Activated B cell treated with CpG ODN at 0.5 μM for 24 hours (primary cell): Measurements from ENCODE around the gene OR2AK2. TPM values are rescaled to one million over a fixed set of nuclear protein-coding genes. Genes with fewer than 3 reads are reported as not detected.

Source experiments
- ATAC-seq: fragments of 200-7000 bp; cut with Tn5 transposase; one replicate; pipeline ENCODE4 v1.10.0; 2021; ENCODE audit warnings: low read depth, mild to moderate bottlenecking, moderate library complexity
- CTCF ChIA-PET: fragments of 350-600 bp; sonication (Branson Sonifier 250); formaldehyde crosslinking; loops from one replicate; lab custom pipeline; 2021; ENCODE audit warnings: antibody characterized with exemption; lab: Charles Lee
- POLR2A ChIA-PET: fragments of 350-600 bp; sonication (Branson Sonifier 250); formaldehyde crosslinking; loops from one replicate; lab custom pipeline; 2021; ENCODE audit warnings: antibody characterized with exemption; lab: Charles Lee
- DNase-seq: peaks from one replicate; pipeline ENCODE4 v3.0.0; 2022
- H3K27ac Mint-ChIP-seq: one replicate; pipeline ENCODE4 v1.8.0; 2020; ENCODE audit warnings: mixed read lengths
- H3K27me3 Mint-ChIP-seq: one replicate; pipeline ENCODE4 v1.8.0; 2021; ENCODE audit warnings: mixed read lengths
- H3K36me3 Mint-ChIP-seq: one replicate; pipeline ENCODE4 v1.8.0; 2021; ENCODE audit warnings: low read depth, mixed read lengths
- H3K4me1 Mint-ChIP-seq: one replicate; pipeline ENCODE4 v1.8.0; 2021; ENCODE audit warnings: mixed read lengths
- H3K4me3 Mint-ChIP-seq: one replicate; pipeline ENCODE4 v1.8.0; 2020; ENCODE audit warnings: mild to moderate bottlenecking, mixed read lengths
- H3K9me3 Mint-ChIP-seq: one replicate; pipeline ENCODE4 v1.8.0; 2020; ENCODE audit warnings: mixed read lengths
- intact Hi-C: fragments of 100-400 bp; cut with micrococcal nuclease; formaldehyde crosslinking; loops from one replicate; pipeline ENCODE4 v1.15.1; 2024
- total RNA-seq: library from RNA; stranded (reverse); gene quantifications from 2 replicates; pipeline ENCODE4 v1.2.3, GENCODE V29; 2022
- TF ChIP-seq, protein P1 (sequence below): fragments of 200-600 bp; IDR thresholded peaks from one replicate; pipeline ENCODE4 v1.8.0; 2022; ENCODE audit warnings: antibody characterized with exemption, mild to moderate bottlenecking

Gene OR2AK2
- total RNA-seq, 1 donor from 2014 or later: not detected

DNA sequence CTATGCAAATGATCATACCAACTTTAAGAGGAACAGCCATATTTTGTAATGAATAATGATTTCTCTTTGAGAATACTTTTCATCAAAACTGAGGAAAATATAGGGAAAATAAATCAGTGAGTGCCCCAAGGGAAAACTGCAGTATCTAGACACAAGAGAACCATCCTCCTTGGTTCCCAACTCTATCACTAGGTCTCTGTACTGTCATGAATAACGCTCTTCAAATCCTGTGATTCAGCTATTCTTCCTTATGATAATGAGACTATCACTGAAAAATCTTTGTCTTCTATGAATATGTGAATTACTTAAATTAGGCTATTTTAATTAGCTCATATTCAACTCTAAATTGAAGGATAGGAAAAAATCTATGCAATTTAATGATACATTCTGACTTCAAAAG, 50.8 kb downstream of the OR2AK2 start:
- intact Hi-C loops: no loop called here
- TF ChIP-seq, protein P1, sequence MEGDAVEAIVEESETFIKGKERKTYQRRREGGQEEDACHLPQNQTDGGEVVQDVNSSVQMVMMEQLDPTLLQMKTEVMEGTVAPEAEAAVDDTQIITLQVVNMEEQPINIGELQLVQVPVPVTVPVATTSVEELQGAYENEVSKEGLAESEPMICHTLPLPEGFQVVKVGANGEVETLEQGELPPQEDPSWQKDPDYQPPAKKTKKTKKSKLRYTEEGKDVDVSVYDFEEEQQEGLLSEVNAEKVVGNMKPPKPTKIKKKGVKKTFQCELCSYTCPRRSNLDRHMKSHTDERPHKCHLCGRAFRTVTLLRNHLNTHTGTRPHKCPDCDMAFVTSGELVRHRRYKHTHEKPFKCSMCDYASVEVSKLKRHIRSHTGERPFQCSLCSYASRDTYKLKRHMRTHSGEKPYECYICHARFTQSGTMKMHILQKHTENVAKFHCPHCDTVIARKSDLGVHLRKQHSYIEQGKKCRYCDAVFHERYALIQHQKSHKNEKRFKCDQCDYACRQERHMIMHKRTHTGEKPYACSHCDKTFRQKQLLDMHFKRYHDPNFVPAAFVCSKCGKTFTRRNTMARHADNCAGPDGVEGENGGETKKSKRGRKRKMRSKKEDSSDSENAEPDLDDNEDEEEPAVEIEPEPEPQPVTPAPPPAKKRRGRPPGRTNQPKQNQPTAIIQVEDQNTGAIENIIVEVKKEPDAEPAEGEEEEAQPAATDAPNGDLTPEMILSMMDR: no peak
- peaks cover 5% of the 10 kb centered on the region for H3K9me3 Mint-ChIP-seq
- no peaks in the 10 kb centered on the region for H3K27me3 Mint-ChIP-seq
- peaks cover 2% of the 10 kb centered on the region for H3K36me3 Mint-ChIP-seq
- CTCF ChIA-PET: no interaction called here
- ATAC-seq (no peak), DNase-seq (no peak)
- POLR2A ChIA-PET: no interaction called here
- no peaks in the 10 kb centered on the region for H3K4me1 Mint-ChIP-seq
- no peak overlapping the region for H3K4me3 Mint-ChIP-seq
- H3K27ac Mint-ChIP-seq: no peak overlapping the region

Other genes with a start within 250 kb of the OR2AK2 start
- gene OR6F1, start 248.6 kb upstream of the OR2AK2 start, total RNA-seq: not detected in 2 replicates
- gene OR14K1, start 226.6 kb upstream of the OR2AK2 start, total RNA-seq: not detected in 2 replicates
- not detected in 2 replicates for gene OR14A2, start 217.1 kb upstream of the OR2AK2 start, total RNA-seq
- not detected in 2 replicates for gene OR1C1, start 204.7 kb upstream of the OR2AK2 start, total RNA-seq
- not detected in 2 replicates for gene OR14A16, start 141.1 kb upstream of the OR2AK2 start, total RNA-seq
- not detected in 2 replicates for gene OR11L1, start 123.3 kb upstream of the OR2AK2 start, total RNA-seq
- gene TRIM58, start 108.0 kb upstream of the OR2AK2 start, total RNA-seq: 0.39 and 0.49 TPM in 2 replicates
- gene OR2W3, start 69.6 kb upstream of the OR2AK2 start, total RNA-seq: 0.24 TPM in 1 of 2 replicates, not detected in the other
- gene OR2T8, start 45.0 kb upstream of the OR2AK2 start, total RNA-seq: not detected in 2 replicates
- gene OR2AJ1, start 40.3 kb upstream of the OR2AK2 start, total RNA-seq: not detected in 2 replicates
- not detected in 2 replicates for gene OR2L8, start 16.4 kb upstream of the OR2AK2 start, total RNA-seq
- 0.07 TPM in 1 of 2 replicates, not detected in the other for gene OR2L5, start 48.4 kb downstream of the OR2AK2 start, total RNA-seq
- 0.18 TPM in 1 of 2 replicates, not detected in the other for gene OR2L2, start 64.8 kb downstream of the OR2AK2 start, total RNA-seq
- gene OR2L3, start 81.6 kb downstream of the OR2AK2 start, total RNA-seq: not detected in 2 replicates
- not detected in 2 replicates for gene OR2L13, start 130.0 kb downstream of the OR2AK2 start, total RNA-seq
- not detected in 2 replicates for gene OR2M5, start 179.9 kb downstream of the OR2AK2 start, total RNA-seq
- gene OR2M2, start 209.6 kb downstream of the OR2AK2 start, total RNA-seq: not detected in 2 replicates
- gene OR2M3, start 232.0 kb downstream of the OR2AK2 start, total RNA-seq: not detected in 2 replicates